ENCODE results near the gene CD300H.

The CD300H gene

DNA sequence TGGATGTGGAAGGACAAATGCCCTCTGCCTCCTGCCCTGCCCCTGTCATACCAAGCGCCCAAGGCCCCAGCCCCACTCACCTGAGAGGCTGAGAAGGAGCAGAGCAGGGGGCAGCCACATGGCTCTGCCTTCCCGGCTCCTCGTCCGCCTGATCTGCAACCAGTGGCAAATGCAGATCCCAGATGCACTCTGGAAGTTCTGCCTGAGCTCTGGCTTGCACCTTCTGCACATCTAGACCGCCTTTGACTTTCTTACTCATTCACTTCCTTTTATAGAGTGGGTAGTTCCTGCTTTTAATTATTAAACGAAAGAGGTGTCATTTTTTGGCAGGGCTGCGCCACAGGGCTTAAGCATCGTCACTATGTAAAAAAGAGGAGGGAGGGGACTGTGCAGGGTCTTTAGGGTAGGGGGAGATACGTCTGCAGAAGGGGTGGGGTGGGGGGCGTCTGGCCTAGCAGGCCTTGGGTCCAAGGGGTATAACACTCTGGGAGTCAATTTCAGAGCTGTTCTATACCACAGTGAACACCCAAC lies 36.0 kb downstream of the CD300H start, which contains the start of gene CD300LB:
TSS of gene CD300LB (minus strand) at position 245 of the 531 bp plus-strand sequence. CDS start at position 120, 125 bp downstream.
- TF ChIP-seq, protein P1, sequence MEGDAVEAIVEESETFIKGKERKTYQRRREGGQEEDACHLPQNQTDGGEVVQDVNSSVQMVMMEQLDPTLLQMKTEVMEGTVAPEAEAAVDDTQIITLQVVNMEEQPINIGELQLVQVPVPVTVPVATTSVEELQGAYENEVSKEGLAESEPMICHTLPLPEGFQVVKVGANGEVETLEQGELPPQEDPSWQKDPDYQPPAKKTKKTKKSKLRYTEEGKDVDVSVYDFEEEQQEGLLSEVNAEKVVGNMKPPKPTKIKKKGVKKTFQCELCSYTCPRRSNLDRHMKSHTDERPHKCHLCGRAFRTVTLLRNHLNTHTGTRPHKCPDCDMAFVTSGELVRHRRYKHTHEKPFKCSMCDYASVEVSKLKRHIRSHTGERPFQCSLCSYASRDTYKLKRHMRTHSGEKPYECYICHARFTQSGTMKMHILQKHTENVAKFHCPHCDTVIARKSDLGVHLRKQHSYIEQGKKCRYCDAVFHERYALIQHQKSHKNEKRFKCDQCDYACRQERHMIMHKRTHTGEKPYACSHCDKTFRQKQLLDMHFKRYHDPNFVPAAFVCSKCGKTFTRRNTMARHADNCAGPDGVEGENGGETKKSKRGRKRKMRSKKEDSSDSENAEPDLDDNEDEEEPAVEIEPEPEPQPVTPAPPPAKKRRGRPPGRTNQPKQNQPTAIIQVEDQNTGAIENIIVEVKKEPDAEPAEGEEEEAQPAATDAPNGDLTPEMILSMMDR (IDR thresholded peaks at IDR 0.05; ENCODE audit: extremely low read depth, missing control alignments): no peak
- DNase-seq (ENCODE audit: low spot score): no peak

DNA sequence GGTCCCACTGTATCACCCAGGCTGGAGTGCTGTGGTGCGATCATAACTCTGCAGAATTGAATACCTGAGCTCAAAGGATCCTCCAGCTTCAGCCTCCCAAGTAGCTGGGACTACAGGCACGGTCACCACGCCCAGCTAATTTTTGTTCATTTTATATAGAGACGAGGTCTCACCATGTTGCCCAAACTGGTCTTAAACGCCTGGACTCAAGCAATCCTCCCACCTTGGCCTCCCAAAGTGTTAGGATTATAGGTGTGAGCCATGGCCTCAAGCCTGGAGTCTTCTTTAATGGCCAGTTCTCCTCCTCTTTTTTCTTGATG lies 36.5 kb downstream of the CD300H start:
- TF ChIP-seq, protein P1 (IDR thresholded peaks at IDR 0.05; ENCODE audit: extremely low read depth, missing control alignments): no peak
- DNase-seq (ENCODE audit: low spot score): no peak

DNA sequence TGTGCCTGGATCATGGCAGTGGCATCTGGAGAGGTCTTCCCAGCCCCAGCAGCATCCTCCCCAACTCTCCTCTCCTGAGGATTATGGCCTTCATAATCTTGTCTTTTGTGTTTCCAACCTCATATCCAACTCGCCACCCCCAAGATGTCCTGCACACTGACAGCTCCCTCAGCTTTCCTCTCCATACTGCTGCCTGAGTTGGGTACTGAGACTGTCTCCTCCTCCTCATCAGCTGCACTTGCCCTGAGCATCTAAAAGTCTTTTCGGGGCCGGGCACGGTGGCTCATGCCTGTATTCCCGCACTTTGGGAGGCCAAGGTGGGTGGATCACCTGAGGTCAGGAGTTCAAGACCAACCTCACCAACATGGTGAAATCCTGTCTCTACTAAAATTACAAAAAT lies 38.1 kb downstream of the CD300H start:
- DNase-seq (ENCODE audit: low spot score): no peak
- TF ChIP-seq, protein P1 (IDR thresholded peaks at IDR 0.05; ENCODE audit: extremely low read depth, missing control alignments): no peak

DNA sequence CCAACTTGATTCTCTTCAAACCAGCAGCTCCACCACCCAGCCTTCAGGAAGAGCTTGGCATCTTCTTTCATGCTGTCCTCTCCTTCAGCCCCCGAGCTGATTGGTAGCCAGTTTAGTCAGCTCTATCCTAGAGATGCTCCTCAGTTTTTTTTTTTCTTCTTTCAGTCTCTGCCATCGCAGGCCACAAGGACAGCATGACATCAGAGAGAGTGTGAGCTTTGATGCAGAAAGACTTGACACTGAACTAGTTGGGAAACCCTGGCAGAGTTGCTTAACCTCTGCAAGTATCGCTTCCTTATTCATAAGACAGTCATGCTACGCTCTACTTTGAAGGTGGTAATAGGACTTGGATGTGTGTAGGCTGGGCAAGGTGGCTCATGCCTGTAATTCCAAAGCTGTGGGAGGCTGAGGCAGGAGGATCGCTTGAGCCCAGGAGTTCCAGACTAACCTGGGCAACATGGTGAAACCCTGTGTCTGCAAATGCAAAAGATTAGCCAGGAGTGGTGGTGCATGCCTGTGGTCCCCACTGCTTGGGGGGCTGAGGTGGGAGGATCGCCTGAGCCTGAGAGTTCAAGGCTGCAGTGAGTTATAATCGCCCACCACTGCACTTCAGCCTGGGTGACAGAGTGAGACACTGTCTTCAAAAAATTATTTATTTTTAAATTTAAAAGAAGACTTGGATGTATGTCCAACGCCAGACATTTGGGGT lies 38.7 kb downstream of the CD300H start:
- DNase-seq (ENCODE audit: low spot score): peak; percentile 58
- TF ChIP-seq, protein P1 (IDR thresholded peaks at IDR 0.05; ENCODE audit: extremely low read depth, missing control alignments): no peak

DNA sequence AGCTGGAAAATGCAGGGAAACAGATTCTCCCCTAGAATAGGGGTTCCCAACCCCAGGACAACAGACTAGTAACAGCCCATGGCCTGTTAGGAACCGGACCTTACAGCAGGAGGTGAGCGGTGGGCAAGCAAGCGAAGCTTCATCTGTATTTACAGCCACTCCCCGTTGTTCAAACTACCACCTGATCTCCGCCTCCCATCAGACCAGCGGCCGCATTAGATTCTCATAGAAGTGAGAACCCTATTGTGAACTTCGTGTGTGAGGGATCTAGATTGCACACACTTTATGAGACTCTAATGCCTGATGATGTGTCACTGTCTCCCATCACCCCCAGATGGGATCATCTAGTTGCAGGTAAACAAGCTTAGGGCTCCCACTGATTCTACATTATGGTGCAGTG lies 39.6 kb downstream of the CD300H start:
- no peak for DNase-seq (ENCODE audit: low spot score)
- TF ChIP-seq, protein P1 (IDR thresholded peaks at IDR 0.05; ENCODE audit: extremely low read depth, missing control alignments): no peak

DNA sequence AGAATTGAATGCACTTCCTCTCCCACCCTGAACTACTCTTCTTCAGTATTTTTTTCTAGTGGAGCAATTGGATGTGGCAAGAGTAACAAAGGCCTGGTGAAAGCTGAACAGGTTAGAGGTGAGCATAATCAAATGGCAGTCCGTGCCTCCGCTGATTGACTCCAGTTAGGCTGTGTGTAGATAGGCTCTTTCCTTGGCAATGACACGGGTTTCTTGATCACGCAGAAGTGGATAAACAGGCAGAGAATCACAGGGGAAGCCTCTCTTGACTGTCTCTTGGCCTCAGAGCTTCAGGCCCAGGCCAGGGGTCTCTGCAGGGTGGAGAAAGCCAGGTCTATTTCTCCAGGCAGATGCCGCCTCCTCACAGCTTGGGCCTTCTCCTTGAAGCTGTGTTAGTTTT lies 40.2 kb downstream of the CD300H start:
- TF ChIP-seq, protein P1 (IDR thresholded peaks at IDR 0.05; ENCODE audit: extremely low read depth, missing control alignments): no peak
- no peak for DNase-seq (ENCODE audit: low spot score)

DNA sequence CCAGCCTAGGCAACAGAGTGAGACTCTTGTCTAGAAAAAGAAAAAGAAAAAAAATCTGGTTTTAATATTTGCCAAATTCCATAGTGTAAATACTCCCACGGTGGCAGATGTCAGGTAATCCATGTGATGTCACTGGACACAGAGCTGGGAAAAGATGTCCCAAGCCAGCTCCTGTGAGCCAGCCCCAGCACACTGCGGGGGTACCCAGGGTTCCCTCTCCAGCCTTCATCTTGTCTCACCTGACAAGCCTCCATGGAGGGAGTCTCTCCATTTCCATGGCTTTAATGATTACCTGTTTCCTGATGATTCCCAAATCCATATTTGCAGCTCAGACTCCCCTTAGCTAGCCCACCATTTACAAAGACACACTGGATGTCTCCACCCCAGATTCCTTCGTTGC lies 40.6 kb downstream of the CD300H start:
- DNase-seq (ENCODE audit: low spot score): no peak

More for the DNA sequence above, 40.6 kb downstream of the CD300H start:
- TF ChIP-seq, protein P1 (IDR thresholded peaks at IDR 0.05; ENCODE audit: extremely low read depth, missing control alignments): no peak

Measured in GM20000 (cell line).